Activated T-helper 1 cell treated with anti-CD3 and anti-CD28 coated beads, Interleukin-12 subunit alpha, Interleukin-12 subunit beta, Interleukin-2, Interleukin-4 antibody, amounts not matched to agents 30 ng/mL and 10 ng/mL and 1 ng/mL, durations not matched to agents 14 hours and 24 hours and 36 hours (primary cell): ENCODE measurements around the gene DNAJC1. TPM values are rescaled to one million over a fixed set of nuclear protein-coding genes. Genes with fewer than 3 reads are reported as not detected.
"Not testable (repeated sequence)": the region's sequence is repeated elsewhere in the genome, so short reads cannot be mapped to it uniquely, and the experiment has no call there.

Experiments
- DNase-seq: peaks from one replicate; pipeline ENCODE4 v3.0.0; 2021; ENCODE audit warnings: low spot score
- H3K27ac Mint-ChIP-seq: one replicate; pipeline ENCODE4 v1.8.0; 2021; ENCODE audit warnings: mild to moderate bottlenecking, mixed read lengths
- H3K27me3 Mint-ChIP-seq: one replicate; pipeline ENCODE4 v1.8.0; 2022; ENCODE audit warnings: mild to moderate bottlenecking, moderate library complexity, mixed read lengths; ENCODE audit not compliant: insufficient read depth
- H3K36me3 Mint-ChIP-seq: one replicate; pipeline ENCODE4 v1.8.0; 2021; ENCODE audit warnings: low read depth, mixed read lengths
- H3K4me1 Mint-ChIP-seq: one replicate; pipeline ENCODE4 v1.8.0; 2021; ENCODE audit warnings: low read depth, mixed read lengths
- H3K4me3 Mint-ChIP-seq: one replicate; pipeline ENCODE4 v1.8.0; 2021; ENCODE audit warnings: mild to moderate bottlenecking, moderate library complexity, mixed read lengths
- H3K9me3 Mint-ChIP-seq: one replicate; pipeline ENCODE4 v1.8.0; 2021; ENCODE audit warnings: mixed read lengths
- intact Hi-C: fragments of 100-400 bp; cut with micrococcal nuclease; formaldehyde crosslinking; loops from one replicate; pipeline ENCODE4 v1.15.1; 2024
- total RNA-seq: library from RNA; stranded (reverse); gene quantifications from 2 replicates; pipeline ENCODE4 v1.2.3, GENCODE V29; 2022

DNAJC1 gene
- total RNA-seq, 1 donor from 2014 or later = 26.2 TPM

DNA sequence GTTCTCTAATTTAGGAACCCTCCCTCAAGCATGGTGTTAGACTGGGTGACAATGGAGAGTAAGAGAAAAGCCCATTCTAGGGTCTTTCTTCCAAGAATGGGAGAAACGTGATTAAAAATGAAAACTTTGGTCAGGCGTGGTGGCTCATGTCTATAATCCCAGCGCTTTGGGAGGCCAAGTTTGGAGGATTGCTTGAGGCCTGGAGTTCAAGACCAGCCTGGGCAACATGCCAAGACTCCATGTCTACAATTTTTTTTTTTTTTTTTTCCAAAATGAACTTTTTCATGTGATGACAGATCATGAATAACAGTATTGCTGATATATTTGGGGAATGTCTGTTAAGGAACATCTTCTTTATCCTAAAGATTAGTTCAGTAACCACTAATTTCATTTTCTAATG, 274.9 kb downstream of the DNAJC1 start:
- H3K36me3 Mint-ChIP-seq = peaks cover 18% of the 10 kb centered on the region
- no peak overlapping the region for H3K4me3 Mint-ChIP-seq
- DNase-seq = no peak
- intact Hi-C loops = loop anchor here (5.0 kb wide), 1 partner anchor 561 kb away; no protein-coding TSS in a partner anchor
- no peaks in the 10 kb centered on the region for H3K9me3 Mint-ChIP-seq
- peaks cover 22% of the 10 kb centered on the region for H3K4me1 Mint-ChIP-seq
- H3K27me3 Mint-ChIP-seq = no peaks in the 10 kb centered on the region
- no peak overlapping the region for H3K27ac Mint-ChIP-seq

DNA sequence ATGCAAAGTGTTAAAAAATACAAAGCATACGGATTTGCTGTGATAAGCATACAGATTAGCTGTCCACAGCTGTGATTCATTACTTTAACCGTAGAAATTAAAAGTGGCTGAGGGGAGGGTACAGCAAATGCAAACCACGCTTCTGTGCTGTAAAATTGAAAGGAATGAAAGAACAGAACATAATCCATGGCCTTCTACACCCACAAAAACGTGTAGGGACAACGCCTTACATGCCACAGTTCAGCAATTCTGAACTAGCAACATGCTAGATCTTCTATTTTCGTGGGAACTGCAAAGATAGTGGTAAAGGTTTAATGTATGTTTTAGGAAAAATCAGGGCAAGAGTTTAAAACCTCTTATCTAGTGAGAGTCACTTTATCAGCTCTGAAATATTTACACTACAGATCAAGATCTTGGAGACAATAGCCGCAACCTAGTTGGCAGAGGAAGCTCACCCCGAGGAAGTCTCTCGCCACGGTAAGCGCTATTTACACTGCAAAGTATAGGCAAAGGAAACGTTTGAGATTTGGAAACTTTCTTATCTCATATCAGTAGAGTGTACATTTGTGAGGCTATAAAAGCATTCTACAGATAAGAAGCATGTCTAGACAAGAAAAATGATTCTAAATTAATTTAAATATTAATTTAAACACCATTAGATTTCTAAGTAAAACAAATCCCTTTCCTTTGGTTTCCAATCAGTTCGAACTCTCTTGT, 275.9 kb downstream of the DNAJC1 start:
- Mint-ChIP-seq H3K27me3 (no peaks in the 10 kb centered on the region), H3K9me3 (no peaks in the 10 kb centered on the region), H3K27ac (no peak overlapping the region), H3K36me3 (peaks cover 18% of the 10 kb centered on the region), H3K4me3 (no peak overlapping the region), H3K4me1 (peaks cover 22% of the 10 kb centered on the region)
- intact Hi-C loops = loop anchor here (5.0 kb wide), 1 partner anchor 560 kb away; no protein-coding TSS in a partner anchor
- DNase-seq = no peak

DNA sequence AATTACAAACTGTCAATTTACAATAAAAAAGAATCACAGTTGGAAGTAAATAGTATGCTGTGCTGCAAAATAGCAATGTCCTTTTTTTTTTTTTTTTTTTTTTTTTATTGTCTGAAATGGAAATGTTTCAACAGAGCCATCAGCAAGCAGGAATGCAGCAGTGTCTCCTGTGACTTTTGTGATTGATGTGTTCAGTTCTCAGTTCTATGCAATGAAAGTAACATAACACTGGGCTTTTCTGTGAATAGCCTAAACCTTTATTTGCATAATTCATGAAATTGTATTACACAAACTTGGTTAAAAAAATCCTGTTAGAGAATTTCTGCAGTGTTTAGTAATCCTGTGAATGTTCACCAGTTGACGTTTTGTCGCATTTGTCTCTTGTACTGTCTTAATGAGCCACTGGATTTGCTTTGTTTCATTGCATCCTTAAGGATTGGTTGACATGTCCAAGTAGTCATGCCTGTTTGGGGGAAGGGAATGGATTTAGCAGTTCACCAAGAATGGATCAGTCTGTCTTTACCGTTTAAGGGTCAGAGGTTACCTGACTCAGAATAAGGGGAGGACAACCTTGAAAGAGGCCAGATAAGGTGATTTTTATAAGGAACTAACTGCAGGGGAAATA, 276.8 kb downstream of the DNAJC1 start:
- Mint-ChIP-seq H3K27me3 (no peaks in the 10 kb centered on the region), H3K4me1 (peaks cover 15% of the 10 kb centered on the region), H3K36me3 (peaks cover 20% of the 10 kb centered on the region), H3K4me3 (no peak overlapping the region), H3K9me3 (no peaks in the 10 kb centered on the region), H3K27ac (no peak overlapping the region)
- no peak for DNase-seq
- intact Hi-C loops = loop anchor here (5.0 kb wide), 1 partner anchor 559 kb away; no protein-coding TSS in a partner anchor

DNA sequence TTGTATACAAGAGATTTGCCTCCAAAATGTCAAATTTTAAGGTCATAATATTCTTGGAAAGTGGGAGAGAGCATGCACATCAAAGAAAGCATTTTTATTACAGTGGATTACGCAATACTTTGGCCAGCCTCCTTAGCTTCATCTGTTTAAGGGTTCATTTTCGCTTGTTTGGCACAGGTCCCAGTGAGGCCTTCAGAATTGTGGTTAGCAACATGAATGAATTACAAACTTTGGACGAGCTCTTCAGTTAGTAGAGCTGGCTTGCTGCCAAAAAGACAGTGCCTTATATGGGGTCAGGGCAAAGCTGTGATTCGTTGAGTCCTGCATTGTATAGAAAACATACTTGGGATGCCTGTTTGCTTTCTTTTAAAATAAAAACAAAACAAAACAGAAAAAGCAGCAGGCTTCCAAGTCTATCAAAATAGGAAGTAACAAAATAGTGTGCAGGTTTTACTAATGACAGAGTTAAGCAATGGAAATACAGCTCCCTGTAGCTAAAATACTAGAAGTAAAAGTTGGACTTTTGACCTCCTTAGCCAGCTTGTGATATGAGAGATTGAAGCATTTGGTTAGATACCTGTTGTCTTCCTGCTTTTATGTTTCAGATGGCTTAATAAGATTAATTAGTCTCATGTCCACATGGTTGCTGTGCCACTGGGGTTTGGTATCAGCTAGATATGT, 278.7 kb downstream of the DNAJC1 start:
- intact Hi-C loops = loop anchor here (5.0 kb wide), 1 partner anchor 558 kb away; no protein-coding TSS in a partner anchor
- Mint-ChIP-seq H3K27ac (no peak overlapping the region), H3K36me3 (peaks cover 18% of the 10 kb centered on the region), H3K4me1 (peaks cover 14% of the 10 kb centered on the region), H3K27me3 (no peaks in the 10 kb centered on the region), H3K4me3 (no peak overlapping the region), H3K9me3 (no peaks in the 10 kb centered on the region)
- no peak for DNase-seq

DNA sequence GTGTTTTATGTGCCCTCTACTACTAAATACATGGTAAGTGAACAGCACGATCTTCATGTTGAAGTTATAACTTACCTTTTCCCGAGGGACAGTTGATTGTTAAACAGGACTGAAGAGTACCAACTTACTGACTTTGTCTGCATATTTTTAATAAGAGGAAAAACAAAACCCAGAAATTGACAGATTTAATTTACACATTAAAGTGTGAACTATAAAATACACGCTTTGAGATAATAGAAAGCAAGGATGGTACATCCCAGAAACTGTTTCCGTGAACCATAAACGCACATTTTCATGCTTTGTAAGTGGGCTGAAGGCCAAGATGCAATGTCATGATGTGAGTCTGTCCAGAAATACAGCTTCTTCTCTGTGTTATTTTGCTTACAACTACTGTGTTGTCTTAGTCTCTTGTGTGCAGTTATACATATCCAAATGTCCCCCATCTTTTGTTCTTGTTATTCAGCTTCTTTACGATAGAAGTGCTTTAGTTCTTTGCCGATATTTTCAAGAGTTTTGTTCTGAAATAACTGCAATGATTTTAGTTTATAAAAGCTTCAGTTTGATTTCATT, 279.4 kb downstream of the DNAJC1 start:
- DNase-seq = no peak
- Mint-ChIP-seq H3K36me3 (peaks cover 18% of the 10 kb centered on the region), H3K4me3 (no peak overlapping the region), H3K9me3 (no peaks in the 10 kb centered on the region), H3K27me3 (no peaks in the 10 kb centered on the region), H3K4me1 (peaks cover 14% of the 10 kb centered on the region), H3K27ac (no peak overlapping the region)
- intact Hi-C loops = no loop called here

DNA sequence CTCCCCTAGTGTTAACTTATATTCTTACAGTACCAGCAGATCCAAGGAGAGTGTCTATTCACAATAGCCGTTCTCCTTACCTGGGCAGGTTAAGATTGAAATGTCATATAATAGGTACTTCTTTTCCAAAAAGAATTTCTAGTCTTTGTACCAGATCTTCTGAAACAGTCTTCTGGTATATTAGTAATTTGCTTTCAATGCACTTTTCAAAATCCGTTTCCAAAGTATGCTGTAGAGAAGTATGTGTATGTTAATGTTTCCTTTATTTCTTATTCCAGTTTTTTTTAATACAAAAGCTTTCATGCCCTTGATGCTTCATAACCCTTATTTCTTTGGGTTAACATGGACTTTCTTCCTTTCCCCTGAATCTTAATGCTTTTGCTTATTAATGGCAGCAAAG, 281.3 kb downstream of the DNAJC1 start:
- Mint-ChIP-seq H3K27ac (no peak overlapping the region), H3K27me3 (no peaks in the 10 kb centered on the region), H3K4me3 (no peak overlapping the region), H3K36me3 (peaks cover 16% of the 10 kb centered on the region), H3K9me3 (no peaks in the 10 kb centered on the region), H3K4me1 (peaks cover 8% of the 10 kb centered on the region)
- intact Hi-C loops = no loop called here
- DNase-seq = no peak

DNA sequence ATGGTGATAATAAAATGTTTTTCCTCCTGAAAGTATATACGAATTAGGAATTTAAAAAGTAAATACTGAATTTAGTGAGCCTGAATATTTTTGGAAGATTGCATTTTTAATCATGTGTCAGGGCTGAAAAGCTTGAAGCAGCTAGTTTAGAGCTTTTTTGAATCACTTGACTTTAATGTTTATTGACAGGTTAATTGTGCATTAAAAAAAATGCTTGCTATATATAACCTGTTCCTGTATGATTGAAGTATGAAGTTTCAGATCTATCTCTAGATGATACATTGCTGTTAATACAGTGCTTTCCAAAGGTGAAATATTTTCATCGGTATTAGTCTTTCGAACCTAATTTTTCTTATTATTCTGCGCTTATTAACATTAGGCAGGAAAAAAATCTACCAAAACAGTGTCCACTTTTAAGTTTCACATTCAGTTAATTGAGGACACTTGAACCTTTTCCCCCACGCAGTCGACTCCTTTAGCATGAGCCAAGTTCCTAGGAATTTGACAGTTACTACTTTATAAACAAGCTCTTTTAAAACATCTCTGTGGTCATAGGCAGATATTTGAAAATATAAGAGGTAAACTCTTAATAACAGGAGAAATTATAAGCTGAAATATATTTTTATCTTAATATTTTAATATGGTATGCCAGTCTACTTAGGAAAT, 282.4 kb downstream of the DNAJC1 start:
- Mint-ChIP-seq H3K9me3 (no peaks in the 10 kb centered on the region), H3K36me3 (peaks cover 10% of the 10 kb centered on the region), H3K4me1 (peaks cover 8% of the 10 kb centered on the region), H3K27ac (no peak overlapping the region), H3K4me3 (no peak overlapping the region), H3K27me3 (no peaks in the 10 kb centered on the region)
- DNase-seq = no peak
- intact Hi-C loops = no loop called here

DNA sequence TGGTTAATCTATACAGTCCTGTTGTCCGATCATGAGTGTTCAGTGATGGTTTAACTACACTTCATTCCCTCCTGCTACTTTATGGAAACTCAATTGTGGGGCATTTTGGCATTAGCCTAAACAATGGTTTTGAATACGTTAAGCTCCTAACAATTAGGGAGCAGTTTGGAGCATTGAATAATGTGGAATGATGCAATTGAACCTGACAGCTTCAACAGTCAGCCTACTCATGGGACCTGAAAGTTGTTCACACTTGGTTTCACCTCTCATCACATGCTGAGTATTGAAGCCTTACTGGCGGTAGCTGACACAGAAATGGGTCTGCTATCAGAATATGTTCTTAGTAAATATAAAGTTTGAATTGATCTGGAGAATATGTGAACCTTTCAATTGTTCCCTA, 283.4 kb downstream of the DNAJC1 start:
- DNase-seq = no peak
- Mint-ChIP-seq H3K4me3 (no peak overlapping the region), H3K36me3 (peaks cover 17% of the 10 kb centered on the region), H3K27ac (no peak overlapping the region), H3K4me1 (peaks cover 8% of the 10 kb centered on the region), H3K9me3 (no peaks in the 10 kb centered on the region), H3K27me3 (no peaks in the 10 kb centered on the region)
- intact Hi-C loops = no loop called here

DNA sequence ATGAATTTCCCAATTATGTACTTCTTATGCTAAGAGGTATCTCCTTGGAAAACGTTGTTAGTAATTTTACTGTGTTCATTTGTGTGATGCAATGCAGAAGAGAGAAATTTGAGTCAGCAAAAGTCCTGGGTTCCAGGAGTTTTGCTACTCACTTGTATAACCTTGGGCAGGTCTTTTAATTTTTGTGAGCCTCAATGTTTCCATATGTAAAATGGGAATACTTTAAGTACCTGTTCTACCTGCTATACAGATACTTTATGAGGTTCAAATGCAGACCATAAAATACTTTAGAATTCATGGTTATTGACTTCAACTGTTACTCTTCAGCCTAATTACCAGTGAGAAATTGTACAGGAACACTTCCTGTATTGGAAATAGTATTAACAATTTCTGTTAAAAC, 284.0 kb downstream of the DNAJC1 start:
- no peak overlapping the region for H3K4me3 Mint-ChIP-seq
- no peak for DNase-seq
- H3K36me3 Mint-ChIP-seq = peaks cover 18% of the 10 kb centered on the region
- H3K27me3 Mint-ChIP-seq = no peaks in the 10 kb centered on the region
- intact Hi-C loops = no loop called here
- H3K9me3 Mint-ChIP-seq = no peaks in the 10 kb centered on the region
- H3K27ac Mint-ChIP-seq = no peak overlapping the region
- H3K4me1 Mint-ChIP-seq = peaks cover 4% of the 10 kb centered on the region

DNA sequence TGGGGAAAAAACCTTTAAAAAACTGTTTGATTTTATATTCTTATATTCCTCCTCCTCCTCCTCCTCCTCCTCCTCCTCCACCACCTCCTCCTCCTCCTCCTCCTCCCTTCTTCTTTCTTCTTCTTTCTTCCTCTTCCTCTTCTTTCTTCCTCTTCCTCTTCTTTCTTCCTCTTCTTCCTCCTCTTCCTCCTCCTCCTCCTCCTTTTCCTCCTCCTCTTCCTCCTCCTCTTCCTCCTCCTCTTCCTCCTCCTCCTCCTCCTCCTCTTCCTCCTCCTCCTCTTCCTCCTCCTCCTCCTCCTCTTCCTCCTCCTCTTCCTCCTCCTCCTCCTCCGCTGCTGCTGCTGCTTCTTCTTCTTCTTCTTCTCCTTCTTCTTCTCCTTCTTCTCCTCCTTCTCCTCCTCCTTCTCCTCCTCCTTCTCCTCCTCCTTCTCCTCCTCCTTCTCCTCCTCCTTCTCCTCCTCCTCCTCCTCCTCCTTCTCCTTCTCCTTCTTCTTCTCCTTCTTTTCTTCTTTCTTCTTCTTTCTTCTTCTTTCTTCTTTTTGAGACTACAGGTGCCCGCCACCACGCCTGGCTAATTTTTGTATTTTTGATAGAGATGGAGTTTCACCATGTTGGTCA, 286.0 kb downstream of the DNAJC1 start:
- H3K9me3 Mint-ChIP-seq, H3K4me3 Mint-ChIP-seq, intact Hi-C loops, H3K4me1 Mint-ChIP-seq, H3K27me3 Mint-ChIP-seq, H3K27ac Mint-ChIP-seq, DNase-seq: not testable (repeated sequence)
- H3K36me3 Mint-ChIP-seq = peaks cover 18% of the 10 kb centered on the region

DNA sequence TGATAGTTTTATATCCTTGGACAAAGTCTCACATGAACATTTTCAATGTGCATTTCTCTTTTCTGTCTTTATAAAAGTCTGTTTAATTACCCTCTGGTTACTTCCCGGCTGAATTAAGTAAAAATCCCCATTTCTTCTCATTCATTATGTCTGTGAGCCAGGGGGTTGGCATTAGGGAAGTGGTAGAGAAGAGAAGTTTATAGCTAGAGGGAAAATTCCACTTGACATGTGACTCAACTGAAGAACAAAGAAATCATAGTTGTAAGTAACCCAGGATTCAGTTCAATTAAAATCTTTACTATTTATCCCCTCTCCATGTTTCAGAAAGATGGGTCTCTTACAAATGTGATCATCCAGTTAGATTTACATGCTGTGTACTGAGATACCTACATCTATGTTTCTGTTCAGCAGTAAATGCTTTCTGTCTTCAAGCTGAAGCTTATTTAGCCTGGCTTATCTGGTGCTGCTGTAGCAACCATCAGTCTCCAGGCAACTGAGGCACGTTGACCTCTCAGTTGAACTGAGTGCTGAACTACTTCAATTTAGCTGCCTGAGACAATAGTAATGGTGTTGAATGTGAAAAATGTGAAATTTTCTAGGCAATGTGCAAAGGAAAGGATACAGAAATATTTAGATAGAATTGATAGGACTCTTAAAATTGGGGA, 287.9 kb downstream of the DNAJC1 start:
- no peak for DNase-seq
- no peak overlapping the region for H3K4me3 Mint-ChIP-seq
- H3K36me3 Mint-ChIP-seq = peaks cover 16% of the 10 kb centered on the region
- peaks cover under 1% of the 10 kb centered on the region for H3K4me1 Mint-ChIP-seq
- intact Hi-C loops = no loop called here
- no peaks in the 10 kb centered on the region for H3K27me3 Mint-ChIP-seq
- no peak overlapping the region for H3K27ac Mint-ChIP-seq
- H3K9me3 Mint-ChIP-seq = no peaks in the 10 kb centered on the region

DNA sequence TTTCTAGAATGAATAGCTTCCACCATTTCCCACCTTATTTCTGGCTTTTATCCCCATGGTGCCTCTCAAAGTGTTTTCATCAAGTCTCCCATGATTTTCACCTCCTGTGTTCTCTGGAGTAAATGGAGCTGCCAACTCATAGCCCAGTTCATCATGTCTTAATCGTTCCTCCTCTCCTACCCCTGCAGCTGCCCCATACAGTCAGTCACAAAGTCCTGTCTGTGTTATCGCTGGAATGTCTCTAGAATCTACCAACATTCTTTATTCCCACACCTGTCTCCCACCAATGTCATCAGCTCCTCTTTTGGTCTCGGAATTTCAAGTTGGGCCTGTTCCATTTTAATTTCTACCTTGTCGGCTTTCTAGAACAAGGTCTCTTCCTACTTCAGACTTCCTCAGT, 290.6 kb downstream of the DNAJC1 start:
- Mint-ChIP-seq H3K9me3 (no peaks in the 10 kb centered on the region), H3K27me3 (no peaks in the 10 kb centered on the region), H3K4me1 (peaks cover 4% of the 10 kb centered on the region), H3K27ac (no peak overlapping the region), H3K36me3 (peaks cover 24% of the 10 kb centered on the region), H3K4me3 (no peak overlapping the region)
- no peak for DNase-seq
- intact Hi-C loops = no loop called here
